Left ventricle myocardium superior (tissue), 1 donor: ENCODE results near the gene SPATA21. TPM values are rescaled to one million over a fixed set of nuclear protein-coding genes. Genes with fewer than 3 reads are reported as not detected.
"Not testable (repeated sequence)": the region's sequence is repeated elsewhere in the genome, so short reads cannot be mapped to it uniquely, and the experiment has no call there.

Source experiments
- ATAC-seq: fragments of 200-7000 bp; cut with Tn5 transposase; one replicate; pipeline ENCODE4 v1.9.1; 2020; ENCODE audit warnings: mild to moderate bottlenecking, moderate library complexity
- DNase-seq: peaks from one replicate; pipeline ENCODE4 v3.0.0-alpha.2; 2020
- intact Hi-C: fragments of 100-400 bp; cut with micrococcal nuclease; formaldehyde crosslinking; loops from one replicate; pipeline ENCODE4 v1.11.0; 2022
- total RNA-seq: library from RNA; stranded (reverse); fragmentation: NEBNext Ultra II Directional; extraction: Animal tissue kit (Norgen Biotek cat#: 25700); gene quantifications from one replicate; pipeline ENCODE4 v1.2.1, GENCODE V29; 2021
- donor health status: DM: no; HTN: yes; CAD: no; lungs with severe emphysema.

Gene SPATA21
- total RNA-seq, 1 donor from 2014 or later = not detected

GRCh38 chr1:16387201-16388188 lies 49.7 kb downstream of the SPATA21 start:
- intact Hi-C loops = no loop called here
- ATAC-seq (peak; percentile 44), DNase-seq (peak; percentile 36)

- peak; percentile 44 for DNase-seq
- peak; percentile 75 for ATAC-seq
- intact Hi-C loops = no loop called here
Measured at GRCh38 chr1:16386454-16387113, 50.6 kb downstream of the SPATA21 start.

GRCh38 chr1:16385659-16386453 lies 51.4 kb downstream of the SPATA21 start:
- DNase-seq (no peak), ATAC-seq (peak; percentile 11)
- intact Hi-C loops = no loop called here

GRCh38 chr1:16383888-16384287 lies 53.3 kb downstream of the SPATA21 start:
- ATAC-seq = no peak
- DNase-seq = no peak
- intact Hi-C loops = no loop called here

- intact Hi-C loops = no loop called here
- ATAC-seq (no peak), DNase-seq (no peak)
Measured at GRCh38 chr1:16380868-16381267, 56.4 kb downstream of the SPATA21 start.

GRCh38 chr1:16378443-16378842 lies 58.8 kb downstream of the SPATA21 start:
- no peak for ATAC-seq
- intact Hi-C loops = no loop called here

GRCh38 chr1:16376971-16377370 lies 60.3 kb downstream of the SPATA21 start:
- intact Hi-C loops = no loop called here
- ATAC-seq (no peak), DNase-seq (no peak)

More at GRCh38 chr1:16378443-16378842, 58.8 kb downstream of the SPATA21 start:
- no peak for DNase-seq

GRCh38 chr1:16375521-16376340 lies 61.5 kb downstream of the SPATA21 start:
- DNase-seq = no peak
- ATAC-seq = peak; percentile 45
- intact Hi-C loops = no loop called here

GRCh38 chr1:16374266-16374665 lies 63.0 kb downstream of the SPATA21 start:
- ATAC-seq (no peak), DNase-seq (no peak)
- intact Hi-C loops = no loop called here

- intact Hi-C loops = no loop called here
- DNase-seq (no peak), ATAC-seq (no peak)
Measured at GRCh38 chr1:16372535-16373285, 64.5 kb downstream of the SPATA21 start.

GRCh38 chr1:16371725-16372124 lies 65.5 kb downstream of the SPATA21 start:
- ATAC-seq (no peak), DNase-seq (no peak)
- intact Hi-C loops = no loop called here

- DNase-seq (no peak), ATAC-seq (no peak)
- intact Hi-C loops = loop anchor here (10.0 kb wide), 1 partner anchor 295 kb away; the partner anchor contains the start of gene FAM131C
Measured at GRCh38 chr1:16369821-16370220, 67.4 kb downstream of the SPATA21 start.

- DNase-seq (no peak), ATAC-seq (peak; percentile 1)
- intact Hi-C loops = loop anchor here (10.0 kb wide), 1 partner anchor 293 kb away; the partner anchor contains the start of gene FAM131C
Measured at GRCh38 chr1:16367968-16368890, 69.0 kb downstream of the SPATA21 start.

GRCh38 chr1:16367258-16367967 lies 69.8 kb downstream of the SPATA21 start:
- intact Hi-C loops = loop anchor here (10.0 kb wide), 1 partner anchor 293 kb away; the partner anchor contains the start of gene FAM131C
- ATAC-seq = peak; percentile 84
- DNase-seq = peak; percentile 88

- ATAC-seq = peak; percentile 89
- intact Hi-C loops = loop anchor here (10.0 kb wide), 1 partner anchor 292 kb away; the partner anchor contains the start of gene FAM131C
- peak; percentile 98 for DNase-seq
Measured at GRCh38 chr1:16366722-16367257, 70.4 kb downstream of the SPATA21 start, which contains the start of gene SZRD1. Gene SZRD1 (plus strand): TSS chr1:16367242. CDS start chr1:16367258, 16 bp downstream.

GRCh38 chr1:16365146-16365498 lies 72.1 kb downstream of the SPATA21 start:
- intact Hi-C loops = loop anchor here (10.0 kb wide), 1 partner anchor 290 kb away; the partner anchor contains the start of gene FAM131C
- not testable (repeated sequence) for DNase-seq
- ATAC-seq = peak; percentile 9
